HG03064 (cell line): ENCODE results near the gene KDM1A.

ENCODE experiments used
- ATAC-seq: cut with Tn5 transposase; IDR thresholded peaks from one replicate; pipeline ENCODE4 v1.9.1; 2021; ENCODE audit warnings: low read depth; ENCODE audit not compliant: unreplicated experiment

Gene KDM1A

DNA sequence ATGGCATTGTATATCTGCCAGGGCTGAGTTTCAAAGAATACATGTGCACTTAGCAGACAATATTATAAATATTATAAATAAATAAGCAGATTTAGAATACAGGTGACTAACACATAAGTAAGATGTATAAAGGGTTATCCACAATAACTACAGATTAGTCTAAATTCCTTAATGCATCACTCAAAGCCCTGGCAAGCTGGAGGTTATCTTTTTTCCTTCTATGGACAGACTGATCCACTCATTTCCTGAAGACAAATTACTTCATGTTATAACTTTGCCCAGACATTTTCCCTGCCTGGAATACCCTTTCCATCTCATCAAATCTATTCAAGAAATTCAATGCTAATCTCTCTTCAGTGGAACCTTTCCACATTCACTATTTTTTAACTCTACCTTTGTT is 110.6 kb downstream of the KDM1A start:
- no peak for ATAC-seq

DNA sequence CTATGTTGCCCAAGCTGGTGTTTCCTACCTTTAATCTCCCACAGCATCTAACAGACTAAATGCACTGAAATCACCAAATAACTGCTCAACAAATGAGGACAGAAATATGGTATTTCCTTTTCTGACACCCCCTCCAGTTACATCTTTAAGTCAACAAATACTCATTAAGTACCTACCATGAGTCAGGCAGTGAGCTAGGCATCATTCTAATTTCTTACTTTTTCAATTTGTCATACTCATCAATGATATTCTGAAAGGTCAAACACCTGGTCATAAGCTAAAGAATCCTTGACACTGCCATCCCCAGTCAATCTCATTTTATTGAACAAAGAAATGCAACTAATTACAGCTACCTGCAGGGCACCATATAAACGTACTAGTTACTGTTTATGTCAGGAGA is 112.8 kb downstream of the KDM1A start:
- no peak for ATAC-seq
